Measurements from ENCODE around the gene CINP.
"Not testable (repeated sequence)": the region's sequence is repeated elsewhere in the genome, so short reads cannot be mapped to it uniquely, and the experiment has no call there.

Gene CINP

DNA sequence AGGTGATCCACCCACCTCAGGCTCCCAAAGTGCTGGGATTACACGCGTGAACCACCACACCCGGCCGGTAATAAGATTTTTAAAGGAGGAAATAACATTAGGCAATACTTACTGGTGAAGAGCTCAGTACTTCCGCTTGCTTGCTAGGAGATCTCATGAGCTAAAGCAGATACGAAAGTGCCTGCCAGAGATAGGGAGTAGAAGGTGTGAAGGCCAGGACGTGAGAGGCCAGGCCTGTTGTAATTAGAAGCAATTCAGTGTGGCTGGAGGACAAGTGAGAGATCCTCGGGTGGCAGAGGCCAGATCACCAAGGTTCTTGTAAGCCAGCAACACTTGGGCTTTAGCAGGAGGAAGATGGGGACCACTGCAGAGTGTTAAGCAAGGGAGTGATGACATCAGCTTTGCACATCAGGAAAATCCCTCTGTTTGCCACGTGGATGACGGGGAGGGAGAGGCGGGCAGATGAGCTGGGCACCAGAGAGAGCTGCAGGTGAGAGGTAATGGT, 7.7 kb upstream of the CINP start:
- Mint-ChIP-seq H3K4me3 (no peak overlapping the region), H3K4me1 (peaks cover 53% of the 10 kb centered on the region), H3K27ac (peak overlapping the region in 1 of 2 donors; percentile 37), H3K9me3 (no peaks in the 10 kb centered on the region), H3K27me3 (no peaks in the 10 kb centered on the region)
- no peak for DNase-seq
- ATAC-seq, result no peak

DNA sequence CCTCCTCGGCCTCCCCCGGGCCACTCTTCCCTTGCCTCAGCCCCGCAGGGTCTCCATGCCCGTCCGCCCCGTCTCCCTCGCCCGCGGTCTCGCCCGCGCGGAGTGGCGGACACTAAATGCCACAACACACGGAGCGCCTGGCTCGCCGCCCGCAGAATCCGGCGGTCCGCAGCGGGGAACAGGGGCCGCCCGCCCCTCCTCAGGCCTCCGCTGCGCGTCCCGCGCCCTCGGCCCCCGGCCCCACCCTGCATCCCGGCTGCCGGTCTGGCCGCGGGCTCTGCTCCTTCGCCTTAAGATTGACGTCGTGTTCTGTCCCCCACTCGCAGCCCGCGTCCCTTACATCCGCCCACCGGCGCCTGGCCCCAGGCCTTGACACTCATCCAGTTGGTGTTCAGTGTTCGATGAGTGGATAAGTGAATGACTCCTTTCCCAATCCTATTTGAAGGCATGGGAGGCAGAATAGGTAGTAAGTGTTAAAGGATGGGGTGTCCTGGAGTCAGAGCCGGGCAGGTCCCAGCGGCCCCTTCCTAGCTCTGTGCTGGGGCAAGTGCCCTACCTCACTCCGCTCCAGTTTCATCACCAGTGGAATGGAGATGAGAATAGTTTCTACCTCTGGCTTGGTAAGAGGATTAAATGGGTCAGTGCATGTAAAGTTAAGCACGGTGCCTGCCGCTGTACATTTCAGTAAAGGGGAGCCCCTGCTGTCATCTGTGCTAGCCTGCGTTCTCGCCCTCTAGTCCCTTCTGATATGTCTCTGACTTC, 673 bp upstream of the CINP start:
- H3K9me3 Mint-ChIP-seq, result no peaks in the 10 kb centered on the region
- peak; percentile 42 for ATAC-seq

DNA sequence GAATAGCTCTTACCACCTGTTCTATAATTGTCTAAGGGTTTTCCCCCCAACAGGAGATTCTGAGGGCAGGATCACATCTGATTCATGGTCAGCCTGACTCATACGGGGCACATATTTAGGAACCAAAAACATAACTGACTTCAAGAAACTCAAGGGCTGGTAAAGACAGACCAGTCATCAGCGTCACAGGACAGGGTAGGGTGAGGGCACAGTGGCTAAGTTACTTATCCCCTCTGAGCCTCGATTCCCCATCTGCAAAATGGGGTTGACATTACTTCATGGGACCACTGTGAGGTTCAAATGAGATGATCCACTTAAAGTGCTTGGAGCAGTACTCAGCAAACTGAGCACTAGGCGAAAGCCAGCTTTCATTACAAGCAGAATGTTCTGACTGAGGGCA, 606 bp downstream of the CINP start:
- DNase-seq, result peak; percentile 38 to 69
- H3K4me1 Mint-ChIP-seq, result peaks cover 34% of the 10 kb centered on the region
- H3K9me3 Mint-ChIP-seq, result no peaks in the 10 kb centered on the region
- H3K27ac Mint-ChIP-seq, result peak overlapping the region; percentile 94 to 96
- peak; percentile 88 for ATAC-seq
- no peaks in the 10 kb centered on the region for H3K27me3 Mint-ChIP-seq
- peak overlapping the region; percentile 89 to 91 for H3K4me3 Mint-ChIP-seq

More for the DNA sequence above, 673 bp upstream of the CINP start:
- peak overlapping the region; percentile 76 to 77 for H3K27ac Mint-ChIP-seq
- peak; percentile 40 to 44 for DNase-seq
- no peaks in the 10 kb centered on the region for H3K27me3 Mint-ChIP-seq
- peaks cover 42% of the 10 kb centered on the region for H3K4me1 Mint-ChIP-seq
- H3K4me3 Mint-ChIP-seq, result no peak overlapping the region

DNA sequence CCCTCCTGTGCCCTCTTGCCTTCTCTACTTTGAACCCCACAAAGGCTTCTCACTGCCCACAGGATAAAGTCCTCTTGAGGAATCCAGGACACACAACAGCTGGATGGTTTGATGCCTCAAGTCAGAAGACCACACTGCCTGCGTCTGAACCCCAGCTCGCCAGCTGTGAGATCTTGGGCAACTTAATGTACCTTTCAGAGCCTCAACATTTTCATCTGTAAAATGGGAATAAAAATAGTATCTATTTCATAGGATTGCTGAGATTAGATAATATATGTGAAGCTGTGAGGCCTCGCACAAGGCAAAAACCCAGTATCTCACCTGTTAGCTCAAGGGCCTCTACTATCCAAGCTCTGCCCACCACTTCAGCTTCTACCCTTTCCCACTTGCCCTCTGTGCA, 2.3 kb downstream of the CINP start:
- Mint-ChIP-seq H3K9me3 (no peaks in the 10 kb centered on the region), H3K27ac (no peak overlapping the region), H3K4me3 (no peak overlapping the region), H3K4me1 (peaks cover 29% of the 10 kb centered on the region), H3K27me3 (no peaks in the 10 kb centered on the region)
- ATAC-seq (no peak), DNase-seq (no peak)

DNA sequence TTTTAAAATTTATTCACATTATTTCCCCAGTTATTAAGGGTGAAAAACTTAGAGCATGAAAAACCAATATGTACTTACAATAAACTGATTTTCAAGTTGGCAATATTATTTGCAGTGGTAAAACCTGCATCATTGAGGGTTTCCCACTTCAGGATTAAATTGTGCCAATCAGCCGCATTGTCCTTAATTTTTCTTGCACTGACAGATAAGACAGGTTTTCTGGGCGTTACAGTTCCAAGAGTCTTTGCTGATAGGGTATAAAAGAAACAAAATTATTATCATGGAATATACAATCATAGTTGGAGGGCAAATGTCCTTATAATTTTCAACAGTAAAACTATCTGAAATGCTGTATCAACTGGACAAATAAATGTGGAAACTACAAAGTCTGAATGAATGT, 3.3 kb downstream of the CINP start:
- Mint-ChIP-seq H3K4me1 (peaks cover 29% of the 10 kb centered on the region), H3K4me3 (no peak overlapping the region), H3K27ac (no peak overlapping the region), H3K27me3 (no peaks in the 10 kb centered on the region), H3K9me3 (no peaks in the 10 kb centered on the region)
- ATAC-seq (no peak), DNase-seq (no peak)

DNA sequence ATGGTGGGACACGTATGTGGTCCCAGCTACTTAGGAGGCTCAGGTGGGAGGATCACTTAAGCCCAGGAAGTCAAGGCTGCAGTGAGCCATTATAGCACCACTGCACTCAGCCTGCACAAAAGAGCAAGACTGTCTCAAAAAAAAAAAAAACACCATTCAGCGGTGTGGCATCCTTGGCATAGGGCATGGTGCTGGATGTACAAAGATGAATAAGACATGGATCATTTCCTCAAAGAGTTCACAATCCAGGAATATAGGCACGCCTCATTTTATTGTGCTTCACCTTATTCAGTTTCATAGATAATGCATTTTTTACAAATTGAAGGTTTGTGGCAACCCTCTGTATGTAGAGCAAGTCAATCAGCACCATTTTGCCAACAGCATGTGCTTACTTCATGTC, 6.4 kb downstream of the CINP start:
- ATAC-seq, result no peak
- no peak overlapping the region for H3K27ac Mint-ChIP-seq
- H3K27me3 Mint-ChIP-seq, result no peaks in the 10 kb centered on the region
- no peak for DNase-seq
- H3K4me1 Mint-ChIP-seq, result peaks cover 29% of the 10 kb centered on the region
- no peak overlapping the region for H3K4me3 Mint-ChIP-seq
- no peaks in the 10 kb centered on the region for H3K9me3 Mint-ChIP-seq

DNA sequence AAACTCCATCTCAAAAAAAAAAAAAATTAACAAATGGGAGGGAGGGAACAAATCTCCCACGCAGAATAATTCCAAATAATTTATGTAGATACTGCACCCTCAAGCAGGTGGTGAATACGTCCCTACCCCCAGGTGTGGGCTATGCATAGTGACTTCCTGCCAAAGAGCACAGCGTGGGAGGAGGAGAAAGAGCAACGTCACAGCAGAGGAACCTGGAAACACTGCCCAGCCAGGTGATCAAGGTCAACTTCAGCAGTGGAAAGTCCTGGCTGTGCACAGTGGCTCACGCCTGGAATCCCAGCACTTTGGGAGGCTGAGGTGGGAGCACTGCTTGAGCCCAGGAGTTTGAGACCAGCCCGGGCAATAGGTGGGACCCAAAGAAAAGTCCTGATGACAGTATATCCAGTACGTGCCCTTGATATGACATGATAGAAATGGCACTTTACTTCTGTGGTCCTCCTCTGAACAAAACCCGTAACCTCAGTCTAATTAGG, 9.5 kb downstream of the CINP start:
- Mint-ChIP-seq H3K4me1 (peaks cover 12% of the 10 kb centered on the region), H3K27ac (peak overlapping the region; percentile 40 to 54), H3K9me3 (no peaks in the 10 kb centered on the region), H3K4me3 (no peak overlapping the region), H3K27me3 (no peaks in the 10 kb centered on the region)
- ATAC-seq, result no peak
- no peak for DNase-seq

DNA sequence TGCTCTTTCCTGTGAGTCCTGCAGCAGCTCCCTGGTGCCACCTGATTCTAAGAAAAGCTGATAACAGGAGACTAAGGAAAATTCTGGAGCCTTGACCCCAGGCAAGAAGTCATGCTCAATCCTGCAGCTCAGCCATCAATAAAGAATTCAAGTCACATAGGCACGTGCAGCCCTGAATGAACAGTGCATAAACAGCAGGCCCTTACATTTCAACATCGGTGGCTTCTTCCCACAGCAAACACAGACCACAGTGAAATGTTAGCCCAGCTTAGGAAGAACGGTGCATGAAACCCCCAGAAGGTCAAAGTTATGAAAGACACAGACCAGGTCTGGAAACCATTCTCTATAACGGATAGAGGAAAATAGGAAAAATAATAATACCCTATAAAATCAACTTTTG, 10.5 kb downstream of the CINP start:
- DNase-seq (no peak), ATAC-seq (no peak)
- Mint-ChIP-seq H3K27me3 (no peaks in the 10 kb centered on the region), H3K27ac (no peak overlapping the region), H3K4me1 (peaks cover 8% of the 10 kb centered on the region), H3K9me3 (no peaks in the 10 kb centered on the region), H3K4me3 (no peak overlapping the region)

DNA sequence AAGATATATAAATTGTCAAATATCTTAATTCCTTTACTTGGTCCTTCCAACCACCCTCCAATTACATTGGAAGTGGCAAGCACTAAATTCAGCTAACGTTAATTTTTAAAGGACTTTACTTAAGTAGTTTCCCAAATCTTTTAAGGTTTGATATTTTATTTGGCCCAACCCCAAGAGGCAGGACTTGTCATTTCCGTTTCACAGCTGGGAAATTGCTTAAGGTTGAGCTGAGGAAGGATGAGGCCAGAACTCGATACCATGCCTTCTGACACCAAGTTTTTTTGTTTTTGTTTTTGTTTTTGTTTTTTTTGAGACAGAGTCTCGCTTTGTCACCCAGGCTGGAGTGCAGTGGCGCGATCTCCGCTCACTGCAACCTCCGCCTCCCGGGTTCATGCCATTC, 11.1 kb downstream of the CINP start:
- not testable (repeated sequence) for H3K27ac Mint-ChIP-seq, H3K4me3 Mint-ChIP-seq, DNase-seq, H3K4me1 Mint-ChIP-seq, H3K9me3 Mint-ChIP-seq, H3K27me3 Mint-ChIP-seq, ATAC-seq

DNA sequence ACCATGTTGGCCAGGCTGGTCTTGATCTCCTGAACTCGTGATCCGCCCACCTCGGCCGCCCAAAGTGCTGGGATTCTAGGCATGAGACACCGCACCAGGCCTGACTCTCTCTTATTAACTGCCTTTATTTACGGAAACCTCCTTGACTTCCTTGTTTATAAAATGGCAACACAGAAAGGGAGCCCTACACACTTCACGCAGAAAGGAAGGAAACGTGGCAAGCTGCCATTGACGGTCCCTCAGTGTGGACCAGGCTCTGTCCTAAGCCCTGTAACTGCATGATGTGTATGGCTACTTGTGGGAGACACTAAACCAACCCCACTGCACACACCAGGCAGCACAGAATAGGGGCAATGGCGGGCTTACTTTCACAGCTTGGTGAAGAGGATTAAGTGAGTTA, 11.7 kb downstream of the CINP start:
- ATAC-seq (no peak), DNase-seq (no peak)
- Mint-ChIP-seq H3K27ac (no peak overlapping the region), H3K4me3 (no peak overlapping the region), H3K27me3 (no peaks in the 10 kb centered on the region), H3K9me3 (no peaks in the 10 kb centered on the region), H3K4me1 (peaks cover 8% of the 10 kb centered on the region)

DNA sequence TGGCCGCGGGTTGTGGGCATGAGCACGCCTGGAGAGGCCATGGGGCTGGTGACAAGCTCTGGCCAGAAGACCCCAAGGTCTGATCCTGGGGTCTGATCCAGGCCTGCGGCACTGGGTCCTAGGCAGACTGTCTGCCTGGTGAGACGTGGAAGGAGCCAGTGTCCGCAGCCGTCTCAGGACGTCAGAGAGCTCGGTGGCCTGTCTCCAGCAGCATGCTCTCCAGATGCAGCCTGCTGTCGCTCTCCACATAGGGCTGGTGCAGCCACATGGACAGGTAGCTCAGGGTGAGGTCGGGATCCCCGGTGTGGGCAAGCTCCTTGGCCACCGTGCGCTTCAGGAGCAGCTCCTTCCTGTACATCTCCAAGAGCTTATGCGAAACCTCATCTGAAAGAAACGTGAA, 14.3 kb downstream of the CINP start:
- no peaks in the 10 kb centered on the region for H3K9me3 Mint-ChIP-seq
- peaks cover 6% of the 10 kb centered on the region for H3K4me1 Mint-ChIP-seq
- no peaks in the 10 kb centered on the region for H3K27me3 Mint-ChIP-seq
- no peak overlapping the region for H3K4me3 Mint-ChIP-seq
- no peak for DNase-seq
- ATAC-seq, result no peak
- H3K27ac Mint-ChIP-seq, result peak overlapping the region; percentile 16 to 35

DNA sequence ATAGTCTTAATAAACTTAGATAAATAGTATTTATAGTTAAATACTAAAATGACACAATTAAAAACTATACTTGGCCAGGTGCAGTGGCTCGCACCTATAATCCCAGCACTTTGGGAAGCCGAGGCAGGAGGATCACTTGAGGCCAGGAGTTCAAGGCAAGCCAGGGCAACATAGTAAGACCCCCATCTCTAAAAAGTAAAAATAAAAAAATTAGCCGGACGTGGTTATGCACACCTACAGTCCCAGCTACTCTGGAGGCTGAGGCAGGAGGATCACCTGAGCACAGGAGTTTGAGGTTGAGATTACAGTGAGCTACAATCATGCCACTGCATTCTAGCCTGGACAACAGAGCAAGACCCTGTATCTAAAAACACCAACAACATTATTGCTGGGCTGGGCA, 16.0 kb downstream of the CINP start:
- ATAC-seq (no peak), DNase-seq (no peak)
- Mint-ChIP-seq H3K4me3 (no peak overlapping the region), H3K4me1 (no peaks in the 10 kb centered on the region), H3K9me3 (no peaks in the 10 kb centered on the region), H3K27me3 (no peaks in the 10 kb centered on the region), H3K27ac (no peak overlapping the region)

DNA sequence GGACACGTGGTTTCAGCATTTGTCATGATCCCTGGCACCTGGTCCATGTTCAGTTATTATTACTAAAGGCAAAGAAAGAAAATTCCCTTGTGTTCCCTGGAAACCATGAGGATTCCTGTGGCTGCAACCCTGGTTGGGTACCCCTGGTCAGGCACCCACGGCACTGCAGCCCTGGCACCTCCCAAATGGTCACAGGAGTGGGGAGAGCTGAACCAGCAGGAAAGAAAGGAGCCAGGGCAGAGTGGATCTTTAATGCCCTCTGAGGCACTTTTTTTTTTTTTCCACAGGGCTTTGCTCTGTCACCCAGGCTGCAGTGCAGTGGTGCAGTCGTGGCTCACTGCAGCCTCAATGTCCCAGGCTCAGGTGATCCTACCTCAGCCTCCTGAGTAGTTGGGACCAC, 17.5 kb downstream of the CINP start:
- Mint-ChIP-seq H3K27ac (no peak overlapping the region), H3K4me3 (no peak overlapping the region)

DNA sequence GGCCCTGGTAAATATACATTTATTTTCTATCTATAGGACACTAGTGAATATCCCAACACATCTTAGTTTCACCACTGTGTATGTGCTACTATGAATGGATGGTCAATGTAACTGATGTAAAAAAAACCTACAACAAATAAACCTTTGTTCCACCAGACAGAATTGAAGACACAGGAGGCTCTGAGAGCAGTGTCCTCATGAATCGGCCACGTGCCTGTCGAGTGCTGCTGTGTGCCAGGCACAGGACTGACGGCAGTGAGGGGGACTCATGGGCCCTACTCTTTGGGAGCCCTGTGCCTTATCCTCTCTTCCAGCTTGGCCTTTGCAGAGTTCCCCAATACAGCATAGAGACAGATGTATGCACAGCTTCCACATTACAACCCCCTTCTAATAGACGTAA, 18.2 kb downstream of the CINP start:
- Mint-ChIP-seq H3K4me1 (no peaks in the 10 kb centered on the region), H3K27ac (peak overlapping the region; percentile 59 to 76), H3K4me3 (no peak overlapping the region), H3K27me3 (no peaks in the 10 kb centered on the region), H3K9me3 (no peaks in the 10 kb centered on the region)
- ATAC-seq, result no peak
- no peak for DNase-seq

More for the DNA sequence above, 17.5 kb downstream of the CINP start:
- H3K4me1 Mint-ChIP-seq, result no peaks in the 10 kb centered on the region
- no peaks in the 10 kb centered on the region for H3K9me3 Mint-ChIP-seq
- no peak for DNase-seq
- H3K27me3 Mint-ChIP-seq, result no peaks in the 10 kb centered on the region
- no peak for ATAC-seq

DNA sequence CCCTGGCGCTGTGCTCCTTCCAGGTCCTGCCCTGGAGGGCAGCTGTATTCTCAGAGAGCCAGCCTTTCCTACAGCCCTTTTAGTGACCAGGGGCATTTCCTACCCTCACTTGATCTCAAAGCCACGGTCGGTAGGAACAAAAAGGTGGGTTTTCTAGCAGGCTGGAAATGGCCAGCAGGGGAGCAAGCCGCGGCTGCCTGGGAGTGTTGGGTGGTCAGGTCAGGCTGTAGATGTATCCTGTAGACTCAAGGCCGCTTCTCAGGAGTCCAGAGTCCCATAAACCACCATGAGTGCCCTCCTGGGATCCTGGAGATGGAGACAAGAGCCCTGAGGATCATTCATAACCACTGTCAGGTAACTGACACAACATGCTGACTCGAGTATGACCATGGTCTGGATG, 18.6 kb downstream of the CINP start:
- no peak overlapping the region for H3K4me3 Mint-ChIP-seq
- DNase-seq (no peak), ATAC-seq (no peak)
- H3K4me1 Mint-ChIP-seq, result no peaks in the 10 kb centered on the region
- no peak overlapping the region for H3K27ac Mint-ChIP-seq
- no peaks in the 10 kb centered on the region for H3K9me3 Mint-ChIP-seq
- no peaks in the 10 kb centered on the region for H3K27me3 Mint-ChIP-seq

DNA sequence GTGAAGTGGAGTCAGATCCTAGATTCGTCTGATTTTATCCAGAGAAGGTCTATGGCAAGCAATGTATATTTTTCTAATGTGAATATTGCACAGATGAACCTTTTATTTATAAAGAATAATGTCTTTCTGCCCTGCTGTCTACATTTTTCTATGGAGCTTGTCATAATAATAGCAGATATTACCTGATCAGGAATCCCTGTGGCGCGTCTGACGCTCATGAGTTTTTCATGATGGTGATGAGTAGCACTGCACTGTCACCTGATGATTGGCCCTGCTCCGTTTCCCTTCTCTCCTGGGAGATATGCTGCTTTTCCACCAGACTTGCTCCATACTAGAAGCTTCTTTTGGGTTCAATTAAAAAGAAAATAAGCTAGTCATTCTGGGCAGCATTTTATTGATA, 20.5 kb downstream of the CINP start:
- no peak overlapping the region for H3K4me3 Mint-ChIP-seq
- no peaks in the 10 kb centered on the region for H3K4me1 Mint-ChIP-seq
- no peak overlapping the region for H3K27ac Mint-ChIP-seq

DNA sequence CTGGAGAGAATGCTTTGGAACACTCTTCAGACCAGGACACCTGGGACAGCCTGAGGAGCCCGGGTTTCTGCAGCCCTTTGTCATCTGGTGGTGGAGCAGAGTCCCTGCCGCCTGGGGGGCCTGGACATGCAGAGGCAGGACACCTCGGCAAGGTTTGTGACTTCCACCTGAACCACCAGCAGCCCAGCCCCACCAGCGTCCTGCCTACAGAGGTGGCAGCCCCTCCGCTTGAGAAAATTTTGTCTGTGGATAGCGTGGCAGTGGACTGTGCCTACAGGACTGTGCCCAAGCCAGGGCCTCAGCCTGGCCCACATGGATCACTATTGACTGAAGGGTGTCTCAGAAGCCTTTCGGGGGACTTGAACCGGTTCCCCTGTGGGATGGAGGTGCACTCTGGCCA, 21.1 kb downstream of the CINP start:
- H3K27ac Mint-ChIP-seq, result peak overlapping the region; percentile 13 to 62
- ATAC-seq (no peak), DNase-seq (no peak)
- H3K27me3 Mint-ChIP-seq, result no peaks in the 10 kb centered on the region
- no peaks in the 10 kb centered on the region for H3K9me3 Mint-ChIP-seq
- no peak overlapping the region for H3K4me3 Mint-ChIP-seq
- H3K4me1 Mint-ChIP-seq, result no peaks in the 10 kb centered on the region

More for the DNA sequence above, 20.5 kb downstream of the CINP start:
- Mint-ChIP-seq H3K9me3 (no peaks in the 10 kb centered on the region), H3K27me3 (no peaks in the 10 kb centered on the region)
- no peak for DNase-seq
- ATAC-seq, result no peak

Measured in stimulated activated naive CD8-positive, alpha-beta T cell treated with anti-CD3 and anti-CD28 coated beads, Interleukin-15, amount 100 ng/mL, for 72 hours (primary cell).